ENCODE results near the gene TENM4.

Gene TENM4

DNA sequence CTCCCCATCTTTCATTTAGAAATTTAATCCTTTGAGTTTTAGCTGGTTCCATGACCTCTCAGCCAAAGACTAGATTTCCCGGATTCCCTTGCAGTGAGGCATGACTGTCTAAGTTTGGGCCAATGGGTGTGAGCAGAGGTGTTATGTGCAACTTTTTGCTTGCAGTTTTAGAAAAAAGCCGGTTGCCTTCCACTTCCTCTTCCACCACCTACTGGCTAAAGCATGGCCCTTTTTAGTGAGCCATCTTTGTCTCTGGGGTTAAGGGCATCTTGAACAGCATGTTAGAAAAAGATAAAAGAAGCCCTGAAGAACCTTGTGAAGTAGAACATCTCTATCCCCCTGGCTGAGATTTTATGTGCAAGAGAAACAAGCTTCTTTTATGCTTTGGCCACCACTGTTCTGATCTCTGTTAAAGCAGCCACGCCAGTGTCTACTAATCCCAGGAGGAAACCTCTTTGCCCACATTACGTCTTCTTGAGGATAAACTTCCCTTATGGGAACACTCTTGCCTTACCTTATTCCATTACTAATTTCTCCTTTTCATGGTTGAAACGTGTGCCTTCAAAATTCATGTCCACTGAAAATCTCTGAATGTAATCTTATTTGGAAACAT is 279.9 kb downstream of the TENM4 start:
- DNase-seq, result no peak

GRCh38 chr11:79159657-79160450 is 281.0 kb downstream of the TENM4 start:
- no peak for DNase-seq

- DNase-seq, result no peak
Observed at GRCh38 chr11:79157738-79158137, 283.1 kb downstream of the TENM4 start.

DNA sequence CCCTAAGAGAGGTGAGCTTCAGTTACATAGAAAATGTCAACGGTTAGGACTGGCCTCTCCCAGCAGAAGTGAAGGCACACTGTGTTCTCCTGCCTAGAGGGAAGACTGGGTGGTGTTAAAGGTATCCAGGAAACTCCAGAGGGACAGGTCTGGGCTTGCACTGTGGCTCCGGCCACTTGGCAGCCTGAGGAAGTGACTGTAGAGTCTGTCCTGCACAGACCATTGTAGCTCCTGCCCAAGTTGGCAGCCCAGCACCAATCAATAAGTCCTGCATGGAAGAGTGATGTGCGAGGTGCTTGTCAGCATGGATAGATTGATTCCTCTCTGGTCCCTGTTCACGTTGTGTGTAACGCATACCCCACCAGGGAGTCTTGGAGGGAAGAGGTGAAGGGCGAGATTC is 284.8 kb downstream of the TENM4 start:
- no peak for DNase-seq

- no peak for DNase-seq
Observed at GRCh38 chr11:79155237-79155636, 285.6 kb downstream of the TENM4 start.

GRCh38 chr11:79152511-79152910 is 288.3 kb downstream of the TENM4 start:
- DNase-seq, result no peak

GRCh38 chr11:79151396-79151795 is 289.4 kb downstream of the TENM4 start:
- no peak for DNase-seq

DNA sequence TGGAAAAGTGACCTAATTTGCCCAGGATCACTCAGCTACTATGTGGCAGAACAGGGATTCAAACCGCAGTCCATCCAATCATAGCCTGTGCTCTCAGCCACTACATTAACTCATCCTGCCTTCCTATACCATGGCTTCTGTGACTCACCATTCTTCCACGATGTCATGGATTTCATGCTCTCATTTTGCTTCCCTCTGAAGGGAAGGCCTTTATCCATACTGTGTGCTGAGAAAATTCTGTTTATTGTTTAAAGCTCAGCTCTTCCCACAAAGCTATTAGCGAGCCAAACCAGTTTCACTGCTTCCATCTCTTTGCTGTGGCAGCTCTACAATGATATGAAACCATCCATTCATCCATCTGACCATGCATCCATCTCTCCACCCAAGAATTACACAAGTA is 289.9 kb downstream of the TENM4 start:
- DNase-seq, result no peak

DNA sequence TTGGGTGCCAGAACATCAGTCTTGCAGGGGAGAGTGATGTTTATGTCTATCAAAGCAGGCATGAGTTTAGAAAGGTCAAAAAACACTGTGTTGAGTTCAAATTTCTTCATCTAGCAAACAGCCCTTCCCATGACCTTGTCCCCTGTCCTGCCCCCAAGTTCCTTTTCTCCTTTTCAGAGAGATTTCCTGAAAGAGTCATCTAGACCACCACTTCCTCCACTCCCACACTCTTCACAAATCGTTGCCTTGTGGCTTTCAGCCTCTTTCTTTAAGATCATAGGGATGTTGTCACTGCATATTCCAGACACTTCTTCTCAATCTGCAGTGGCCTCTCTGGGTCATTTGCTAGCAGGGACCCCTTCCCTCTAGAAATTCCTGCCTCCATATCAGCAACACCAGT is 290.5 kb downstream of the TENM4 start:
- DNase-seq, result no peak

DNA sequence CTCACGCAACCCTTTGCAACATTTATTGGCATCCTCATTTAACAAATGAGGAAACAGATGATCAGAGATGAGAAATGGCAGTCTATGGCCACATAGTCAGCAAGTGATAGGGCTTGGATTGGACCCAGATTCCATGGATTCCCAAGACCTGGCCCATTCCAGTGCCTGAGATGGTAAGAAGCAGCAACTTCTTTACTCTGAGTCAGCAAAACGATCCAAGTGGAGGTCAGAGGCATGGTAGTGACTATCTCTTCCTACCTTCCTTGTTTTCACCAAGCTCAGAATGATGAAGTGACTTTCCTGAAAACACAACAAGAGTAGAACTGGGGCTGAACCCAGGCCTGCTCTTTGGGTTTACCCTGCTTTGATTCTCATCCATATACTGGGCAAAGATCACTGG is 293.1 kb downstream of the TENM4 start:
- no peak for DNase-seq

GRCh38 chr11:79147011-79147410 is 293.8 kb downstream of the TENM4 start:
- no peak for DNase-seq

GRCh38 chr11:79139900-79140299 is 300.9 kb downstream of the TENM4 start:
- DNase-seq, result no peak

- DNase-seq, result no peak
Observed at GRCh38 chr11:79129702-79130101, 311.1 kb downstream of the TENM4 start.

- no peak for DNase-seq
Observed at GRCh38 chr11:79128291-79128690, 312.5 kb downstream of the TENM4 start.

- DNase-seq, result no peak
Observed at GRCh38 chr11:79122759-79123158, 318.1 kb downstream of the TENM4 start.

- no peak for DNase-seq
Observed at GRCh38 chr11:79121351-79121750, 319.5 kb downstream of the TENM4 start.

- DNase-seq, result no peak
Observed at GRCh38 chr11:79119491-79120284, 321.1 kb downstream of the TENM4 start.

DNA sequence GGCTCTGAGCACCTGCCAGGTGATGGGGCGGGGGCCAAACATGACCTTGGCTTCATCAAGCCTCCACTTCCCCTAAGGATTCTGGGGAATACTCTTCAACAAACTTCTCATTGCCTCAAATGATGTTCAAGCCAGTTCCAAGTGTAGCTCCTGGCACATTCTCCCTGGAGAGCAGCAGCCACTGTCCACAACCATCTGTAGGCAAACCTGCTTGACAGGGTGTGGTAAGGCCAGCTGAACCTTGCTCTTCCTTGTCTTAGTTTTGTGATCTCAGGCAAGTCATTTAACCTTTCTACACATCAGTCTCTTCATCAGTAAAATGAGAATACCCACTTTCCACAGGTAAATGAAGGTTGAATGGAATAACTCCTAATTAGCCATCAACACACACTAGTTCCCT is 323.3 kb downstream of the TENM4 start:
- no peak for DNase-seq

DNA sequence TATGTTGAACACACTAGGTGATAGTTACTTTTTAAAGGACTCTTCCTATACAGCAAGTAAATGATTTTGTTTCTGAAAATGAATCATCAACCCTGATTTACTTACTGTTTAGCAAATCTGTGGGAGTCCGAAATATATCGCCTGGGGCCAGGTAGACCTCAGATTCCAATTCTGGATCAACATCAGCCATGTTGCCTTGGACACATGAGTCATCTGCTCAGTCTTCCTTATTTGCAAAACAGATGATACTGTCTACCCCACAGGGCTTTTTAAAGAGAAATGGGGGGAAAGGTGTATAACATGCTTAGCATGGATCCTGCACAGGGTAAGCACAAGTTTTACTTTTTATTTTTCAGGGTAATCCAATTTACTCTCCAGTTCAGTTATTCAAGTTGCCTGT is 324.2 kb downstream of the TENM4 start:
- no peak for DNase-seq

DNA sequence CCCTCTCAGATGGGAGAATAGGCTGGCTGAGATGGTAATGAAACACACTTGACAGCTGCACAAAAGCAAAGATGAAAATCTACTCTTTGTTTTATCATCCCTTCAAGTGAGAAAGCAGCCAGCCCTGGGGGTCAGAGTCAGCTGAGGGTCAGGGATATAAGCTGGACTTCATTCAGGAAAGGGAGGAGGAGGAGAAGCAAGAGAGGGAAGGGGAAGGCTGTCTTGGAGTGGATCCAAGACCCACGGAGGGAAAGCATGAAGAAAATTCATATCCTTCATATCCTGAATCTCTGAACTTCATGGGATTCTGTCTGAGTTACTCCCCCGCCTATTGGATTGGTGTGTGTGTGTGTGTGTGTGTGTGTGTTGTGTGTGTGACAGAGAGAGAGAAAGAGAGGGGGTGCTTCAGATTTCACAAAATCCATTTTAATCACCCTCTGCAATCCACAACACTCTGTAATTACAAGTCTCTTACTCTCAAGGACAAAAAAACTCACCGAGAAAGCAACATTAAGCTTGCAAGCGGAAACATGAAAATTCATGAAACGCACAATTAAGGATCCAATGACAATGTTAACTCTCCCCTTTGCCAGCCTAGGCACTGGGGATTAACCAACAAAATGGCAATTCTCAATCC is 327.7 kb downstream of the TENM4 start:
- no peak for DNase-seq

GRCh38 chr11:79110796-79111195 is 330.0 kb downstream of the TENM4 start:
- DNase-seq, result no peak

GRCh38 chr11:79110321-79110720 is 330.5 kb downstream of the TENM4 start:
- no peak for DNase-seq

DNA sequence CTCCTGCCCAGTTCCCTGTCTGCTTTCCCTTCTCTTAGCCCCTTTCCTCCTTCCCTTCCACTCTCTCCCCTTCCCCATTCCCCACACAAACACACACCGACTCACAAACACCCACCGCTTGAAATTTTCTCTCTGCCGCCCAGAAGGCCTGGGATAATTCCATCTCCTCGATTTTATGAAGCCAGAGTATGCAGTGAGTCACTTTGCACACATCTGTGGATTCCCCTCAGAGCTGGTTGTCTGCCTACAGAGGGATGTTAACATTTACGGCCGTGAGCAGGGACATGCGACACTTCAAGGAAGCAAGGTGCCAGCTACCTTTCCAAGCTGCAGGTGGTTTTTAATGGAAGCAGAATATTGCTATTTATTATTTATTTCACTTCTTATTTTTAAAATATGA is 332.0 kb downstream of the TENM4 start:
- no peak for DNase-seq

Data from CD4-positive, alpha-beta T cell treated with Interleukin-1 beta for 1 hour (primary cell).